Uterus (tissue), 4 donors: ENCODE measurements around the gene TEX19. TPM values are rescaled to one million over a fixed set of nuclear protein-coding genes. Genes with fewer than 3 reads are reported as not detected.

Source experiments
- DNase-seq, 2 donors: peaks; one replicate each; pipeline ENCODE4 v3.0.0-alpha.2; 2019 to 2020
- H3K27ac ChIP-seq, 2 donors: fragments of 200-600 bp; sonication (generic); 1 replicate in 1 of 2; 2 replicates in 1 of 2; pipeline ENCODE4 v1.5.1; 2016 to 2018
- H3K27me3 ChIP-seq, 2 donors: fragments of 200-600 bp; sonication (generic); one replicate each; pipeline ENCODE4 v1.5.1; 2018 to 2019; ENCODE audit warnings: control low read depth in 1 of 2
- H3K36me3 ChIP-seq, 2 donors: fragments of 200-600 bp; sonication (generic); one replicate each; pipeline ENCODE4 v1.5.1; 2019; ENCODE audit warnings: control low read depth in 1 of 2
- H3K4me1 ChIP-seq, 2 donors: fragments of 200-600 bp; sonication (generic); one replicate each; pipeline ENCODE4 v1.5.1; 2018 to 2019; ENCODE audit warnings: control low read depth in 1 of 2
- H3K4me3 ChIP-seq, 2 donors: fragments of 200-600 bp; sonication (generic); 1 replicate in 1 of 2; 2 replicates in 1 of 2; pipeline ENCODE4 v1.5.1; 2018 to 2019; ENCODE audit warnings: mild to moderate bottlenecking in 1 of 2
- H3K9me3 ChIP-seq, 2 donors: fragments of 200-600 bp; sonication (generic); one replicate each; pipeline ENCODE4 v1.5.1; 2019; ENCODE audit warnings: control low read depth in 1 of 2
- CTCF ChIP-seq, 4 experiments: fragments of 200-600 bp in 2 of 4; fragments of 450-650 bp in 2 of 4; sonication (generic) in 2 of 4; IDR thresholded peaks; one replicate each; pipeline ENCODE4 v1.5.1; 2016 to 2019; ENCODE audit warnings: antibody characterized with exemption in 4 of 4, mild to moderate bottlenecking in 2 of 4, moderate library complexity in 1 of 4
- POLR2A ChIP-seq, 2 donors: fragments of 450-650 bp; IDR thresholded peaks; one replicate each; pipeline ENCODE4 v1.6.1; 2016; ENCODE audit warnings: antibody characterized with exemption in 2 of 2, mild to moderate bottlenecking in 1 of 2, moderate library complexity in 1 of 2
- intact Hi-C: fragments of 100-400 bp; cut with DNase I; formaldehyde crosslinking; loops from one replicate; pipeline ENCODE4 v1.15.1; 2023; ENCODE audit warnings: low total_unique reads
- total RNA-seq, 4 donors: library from RNA; depleted of rRNA in 3 of 4; stranded (reverse); fragments of >200 nt in 3 of 4; gene quantifications; one replicate each; pipeline versions ENCODE4 v1.1.0 to v1.2.4, GENCODE V29; 2014 to 2023
- donor health status: DM: yes; HTN: yes; CAD: no.

TEX19 gene
- total RNA-seq, 4 donors from 2014 or later, result not detected

- no peaks in the 10 kb centered on the region for H3K36me3 ChIP-seq
- intact Hi-C loops, result no loop called here
Observed at GRCh38 chr17:82390015-82390859, 31.2 kb downstream of the TEX19 start.

DNA sequence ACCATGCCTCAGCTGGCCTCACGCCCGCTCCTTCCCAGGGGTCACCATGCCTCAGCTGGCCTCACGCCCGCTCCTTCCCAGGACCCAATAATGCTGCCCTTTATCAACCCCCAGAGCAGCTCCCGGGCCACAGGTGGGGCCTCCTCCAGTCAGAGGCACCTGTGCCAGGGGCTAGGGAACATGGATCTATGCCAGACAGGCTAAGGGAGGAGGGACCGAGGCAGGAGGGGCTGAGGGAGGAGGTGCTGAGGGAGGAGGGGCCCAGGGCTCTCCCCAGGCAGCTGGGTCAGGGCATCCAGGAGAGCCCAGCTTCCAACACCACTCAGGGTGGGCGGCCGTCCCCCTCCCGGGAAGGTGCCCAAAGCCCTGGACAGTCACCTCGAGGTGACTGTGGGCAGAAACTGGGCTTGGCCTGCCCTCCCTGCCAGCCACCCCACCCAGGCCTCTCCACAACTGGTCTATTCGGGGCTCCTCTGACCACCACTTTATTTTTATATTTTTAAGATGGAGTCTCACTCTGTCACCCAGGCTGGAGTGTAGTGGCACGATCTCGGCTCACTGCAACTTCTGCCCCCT is 31.9 kb downstream of the TEX19 start:
- H3K36me3 ChIP-seq, result no peaks in the 10 kb centered on the region
- no peaks in the 10 kb centered on the region for H3K4me1 ChIP-seq
- no peak for DNase-seq
- no peaks in the 10 kb centered on the region for H3K9me3 ChIP-seq
- no peaks in the 10 kb centered on the region for H3K27me3 ChIP-seq
- TF ChIP-seq CTCF (IDR thresholded peaks at IDR 0.05) (no peak), POLR2A (IDR thresholded peaks at IDR 0.05) (no peak)
- H3K4me3 ChIP-seq, result no peak overlapping the region
- no peak overlapping the region for H3K27ac ChIP-seq
- intact Hi-C loops, result no loop called here

More at GRCh38 chr17:82390015-82390859, 31.2 kb downstream of the TEX19 start:
- H3K9me3 ChIP-seq, result no peaks in the 10 kb centered on the region
- peaks cover 0 to 5% of the 10 kb centered on the region in 2 donors for H3K4me1 ChIP-seq
- DNase-seq, result no peak
- no peaks in the 10 kb centered on the region for H3K27me3 ChIP-seq
- TF ChIP-seq CTCF (IDR thresholded peaks at IDR 0.05) (no peak), POLR2A (IDR thresholded peaks at IDR 0.05) (no peak)
- no peak overlapping the region for H3K4me3 ChIP-seq
- no peak overlapping the region for H3K27ac ChIP-seq

GRCh38 chr17:82391496-82392066 is 32.5 kb downstream of the TEX19 start:
- intact Hi-C loops, result no loop called here
- no peak overlapping the region for H3K27ac ChIP-seq

DNA sequence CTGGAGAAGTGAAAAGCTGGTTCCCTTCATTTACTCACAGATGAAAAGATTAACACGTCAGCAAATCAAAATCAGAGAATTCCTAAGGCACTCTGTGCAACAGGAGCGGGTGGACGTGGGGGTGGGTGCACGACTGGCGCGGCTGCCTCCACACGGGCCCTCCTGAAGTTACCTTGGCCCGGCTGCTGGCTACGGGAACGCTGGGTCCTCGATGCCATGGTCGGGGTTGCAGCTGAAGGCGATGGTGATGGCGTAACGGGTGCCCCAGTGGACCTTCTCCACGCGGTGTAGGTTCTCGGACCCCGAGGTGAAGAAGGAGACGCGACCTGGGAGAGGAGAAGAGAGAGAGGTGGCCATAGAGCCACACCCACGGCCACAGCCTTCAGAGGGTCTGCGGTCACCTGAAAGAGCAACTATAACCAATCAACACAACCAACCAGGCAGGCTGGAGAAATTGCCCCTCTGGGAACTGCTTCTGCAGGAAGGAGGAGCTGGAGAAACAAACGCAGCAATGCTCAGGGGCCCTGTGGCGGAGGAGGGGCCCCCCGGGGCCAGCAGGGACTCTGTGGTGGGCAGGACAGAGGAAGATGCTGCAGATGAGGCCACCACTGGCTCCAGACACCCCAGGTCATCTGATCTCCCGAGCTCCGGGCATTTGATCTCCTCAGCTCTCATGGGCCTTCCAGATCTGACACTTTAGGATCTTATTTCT is 33.3 kb downstream of the TEX19 start:
- no peaks in the 10 kb centered on the region for H3K36me3 ChIP-seq
- no peaks in the 10 kb centered on the region for H3K4me1 ChIP-seq
- H3K4me3 ChIP-seq, result no peak overlapping the region
- H3K27me3 ChIP-seq, result no peaks in the 10 kb centered on the region
- intact Hi-C loops, result no loop called here
- no peaks in the 10 kb centered on the region for H3K9me3 ChIP-seq
- H3K27ac ChIP-seq, result no peak overlapping the region
- no peak for TF ChIP-seq POLR2A (IDR thresholded peaks at IDR 0.05)
- no peak for TF ChIP-seq CTCF (IDR thresholded peaks at IDR 0.05)
- DNase-seq, result no peak

More at GRCh38 chr17:82391496-82392066, 32.5 kb downstream of the TEX19 start:
- Histone ChIP-seq H3K9me3 (no peaks in the 10 kb centered on the region), H3K4me3 (no peak overlapping the region), H3K4me1 (no peaks in the 10 kb centered on the region), H3K36me3 (no peaks in the 10 kb centered on the region), H3K27me3 (no peaks in the 10 kb centered on the region)
- no peak for TF ChIP-seq CTCF (IDR thresholded peaks at IDR 0.05)
- no peak for TF ChIP-seq POLR2A (IDR thresholded peaks at IDR 0.05)
- DNase-seq, result no peak
